WTC11 (cell line): ENCODE measurements around the gene SEMA7A.

Experiments
- CREB1 ChIP-seq: sonication (generic); formaldehyde crosslinking; IDR thresholded peaks from 2 replicates; pipeline ENCODE4 v1.8.0; 2023; ENCODE audit warnings: mild to moderate bottlenecking, missing genetic modification reagents
- CTCF ChIP-seq: fragments of 200-600 bp; IDR thresholded peaks from 2 replicates; pipeline ENCODE4 v1.8.0; 2022; ENCODE audit warnings: antibody characterized with exemption
- FOXP1 ChIP-seq: sonication (generic); formaldehyde crosslinking; IDR thresholded peaks from 2 replicates; pipeline ENCODE4 v1.8.0; 2022; ENCODE audit warnings: missing genetic modification reagents, mild to moderate bottlenecking, moderate library complexity, borderline replicate concordance
- IRF2 ChIP-seq: sonication (generic); formaldehyde crosslinking; IDR thresholded peaks from 2 replicates; pipeline ENCODE4 v1.8.0; 2022; ENCODE audit warnings: low read depth, missing genetic modification reagents, borderline replicate concordance
- PRDM15 ChIP-seq: sonication (generic); formaldehyde crosslinking; IDR thresholded peaks from 2 replicates; pipeline ENCODE4 v1.8.0; 2022; ENCODE audit warnings: missing genetic modification reagents
- SMAD4 ChIP-seq: sonication (generic); formaldehyde crosslinking; IDR thresholded peaks from 2 replicates; pipeline ENCODE4 v1.8.0; 2022; ENCODE audit warnings: mild to moderate bottlenecking, missing genetic modification reagents
- SP1 ChIP-seq: sonication (generic); formaldehyde crosslinking; conservative IDR thresholded peaks from 2 replicates; pipeline ENCODE4 v1.8.1; 2022; ENCODE audit warnings: missing genetic modification reagents
- TEAD1 ChIP-seq: sonication (generic); formaldehyde crosslinking; IDR thresholded peaks from 2 replicates; pipeline ENCODE4 v1.8.0; 2022; ENCODE audit warnings: mild to moderate bottlenecking, missing genetic modification reagents
- USF1 ChIP-seq: sonication (generic); formaldehyde crosslinking; IDR thresholded peaks from 2 replicates; pipeline ENCODE4 v1.8.0; 2022; ENCODE audit warnings: mild to moderate bottlenecking, missing genetic modification reagents

- TF ChIP-seq CTCF = no peak
- no peak for TF ChIP-seq SMAD4 (CRISPR knock-in tag)
- no peak for TF ChIP-seq TEAD1 (CRISPR knock-in tag)
- TF ChIP-seq CREB1 (CRISPR knock-in tag) = no peak
- no peak for TF ChIP-seq SP1 (CRISPR knock-in tag)
- no peak for TF ChIP-seq FOXP1 (CRISPR knock-in tag)
- TF ChIP-seq USF1 (CRISPR knock-in tag) = no peak
- TF ChIP-seq PRDM15 (CRISPR knock-in tag) = no peak
- no peak for TF ChIP-seq IRF2
These were observed 47.1 kb downstream of the SEMA7A start for GRCh38 chr15:74386496-74387140.
